ENCODE data around the gene SORCS2.

The SORCS2 gene

GRCh38 chr4:7248857-7249256 is 56.5 kb downstream of the SORCS2 start:
- no peak for DNase-seq

GRCh38 chr4:7251321-7251720 is 59.0 kb downstream of the SORCS2 start:
- DNase-seq, result no peak

- no peak for DNase-seq
Observed at GRCh38 chr4:7252051-7252450, 59.7 kb downstream of the SORCS2 start.

- DNase-seq, result no peak
Observed at GRCh38 chr4:7252510-7253340, 60.4 kb downstream of the SORCS2 start.

GRCh38 chr4:7253341-7253700 is 61.0 kb downstream of the SORCS2 start:
- no peak for DNase-seq

- DNase-seq, result no peak
Observed at GRCh38 chr4:7253837-7254236, 61.5 kb downstream of the SORCS2 start.

GRCh38 chr4:7254736-7255487 is 62.6 kb downstream of the SORCS2 start:
- DNase-seq, result no peak

- DNase-seq, result no peak
Observed at GRCh38 chr4:7255488-7255881, 63.1 kb downstream of the SORCS2 start.

GRCh38 chr4:7255996-7256395 is 63.7 kb downstream of the SORCS2 start:
- no peak for DNase-seq

- DNase-seq, result no peak
Observed at GRCh38 chr4:7256984-7257810, 64.9 kb downstream of the SORCS2 start.

- no peak for DNase-seq
Observed at GRCh38 chr4:7259039-7259438, 66.7 kb downstream of the SORCS2 start.

- DNase-seq, result no peak
Observed at GRCh38 chr4:7260569-7260968, 68.2 kb downstream of the SORCS2 start.

GRCh38 chr4:7261087-7261486 is 68.7 kb downstream of the SORCS2 start:
- no peak for DNase-seq

- DNase-seq, result no peak
Observed at GRCh38 chr4:7261536-7261935, 69.2 kb downstream of the SORCS2 start.

- DNase-seq, result no peak
Observed at GRCh38 chr4:7262134-7262533, 69.8 kb downstream of the SORCS2 start.

GRCh38 chr4:7263166-7263565 is 70.8 kb downstream of the SORCS2 start:
- no peak for DNase-seq

- no peak for DNase-seq
Observed at GRCh38 chr4:7264694-7265093, 72.4 kb downstream of the SORCS2 start.

- no peak for DNase-seq
Observed at GRCh38 chr4:7266525-7267292, 74.4 kb downstream of the SORCS2 start.

- DNase-seq, result no peak
Observed at GRCh38 chr4:7267829-7268228, 75.5 kb downstream of the SORCS2 start.

GRCh38 chr4:7268941-7269340 is 76.6 kb downstream of the SORCS2 start:
- DNase-seq, result no peak

GRCh38 chr4:7270121-7270520 is 77.8 kb downstream of the SORCS2 start:
- no peak for DNase-seq

GRCh38 chr4:7272404-7272803 is 80.1 kb downstream of the SORCS2 start:
- no peak for DNase-seq
